HepG2 (cell line): ENCODE data around the gene VEGFA. TPM values are rescaled to one million over a fixed set of nuclear protein-coding genes. Genes with fewer than 3 reads are reported as not detected.
A peak's percentile ranks its signal among the peaks of the same experiment; 100 is the strongest.

ENCODE experiments used
- EEA1 ChIP-seq: sonication (generic); formaldehyde crosslinking; IDR thresholded peaks from 2 replicates; pipeline ENCODE4 v1.5.1; 2020; ENCODE audit warnings: mild to moderate bottlenecking, missing genetic modification reagents, borderline replicate concordance
- MAFG ChIP-seq: sonication (generic); formaldehyde crosslinking; IDR thresholded peaks from 2 replicates; pipeline ENCODE4 v1.5.1; 2020; ENCODE audit warnings: mild to moderate bottlenecking, missing genetic modification reagents
- MAFK ChIP-seq, 2 experiments: IDR thresholded peaks in 1 of 2; conservative IDR thresholded peaks in 1 of 2; 2 replicates each; pipeline ENCODE4 v1.6.1; 2011; ENCODE audit warnings: improper control_type of control experiment in 2 of 2, low read length in 2 of 2
- MEIS2 ChIP-seq: sonication (generic); formaldehyde crosslinking; IDR thresholded peaks from 2 replicates; pipeline ENCODE4 v1.9.0; 2021; ENCODE audit warnings: mild to moderate bottlenecking, missing genetic modification reagents
- MLXIP ChIP-seq: sonication (generic); formaldehyde crosslinking; IDR thresholded peaks from 2 replicates; pipeline ENCODE4 v1.9.0; 2021; ENCODE audit warnings: missing genetic modification reagents, borderline replicate concordance
- MXD4 ChIP-seq: IDR thresholded peaks from 2 replicates; pipeline ENCODE4 v1.6.1; 2016; ENCODE audit warnings: mild to moderate bottlenecking, missing biosample characterization, missing genetic modification reagents
- NR2C2 ChIP-seq: sonication (generic); formaldehyde crosslinking; IDR thresholded peaks from 2 replicates; pipeline ENCODE4 v1.4.0; 2020; ENCODE audit warnings: missing genetic modification reagents, mild to moderate bottlenecking, moderate library complexity, borderline replicate concordance
- REPIN1 ChIP-seq: sonication (generic); formaldehyde crosslinking; IDR thresholded peaks from 2 replicates; pipeline ENCODE4 v1.8.0; 2022; ENCODE audit warnings: missing genetic modification reagents, low read depth, mild to moderate bottlenecking, borderline replicate concordance
- TEAD2 ChIP-seq: sonication (generic); formaldehyde crosslinking; IDR thresholded peaks from 2 replicates; pipeline ENCODE4 v1.9.0; 2021; ENCODE audit warnings: missing genetic modification reagents
- TP53 ChIP-seq: sonication (generic); formaldehyde crosslinking; conservative IDR thresholded peaks from 2 replicates; pipeline ENCODE4 v1.4.0; 2020; ENCODE audit warnings: missing genetic modification reagents
- YEATS4 ChIP-seq: sonication (generic); formaldehyde crosslinking; IDR thresholded peaks from 2 replicates; pipeline ENCODE4 v1.4.0; 2020; ENCODE audit warnings: missing genetic modification reagents, borderline replicate concordance
- ZBTB8A ChIP-seq: sonication (generic); formaldehyde crosslinking; IDR thresholded peaks from 2 replicates; pipeline ENCODE4 v1.4.0; 2020; ENCODE audit warnings: mild to moderate bottlenecking, low read depth, missing genetic modification reagents, borderline replicate concordance
- ZNF256 ChIP-seq: sonication (generic); formaldehyde crosslinking; conservative IDR thresholded peaks from 2 replicates; pipeline ENCODE4 v1.4.0; 2020; ENCODE audit warnings: missing genetic modification reagents
- ZNF33B ChIP-seq: sonication (generic); formaldehyde crosslinking; IDR thresholded peaks from 2 replicates; pipeline ENCODE4 v1.5.1; 2020; ENCODE audit warnings: mild to moderate bottlenecking, missing genetic modification reagents
- ZNF660 ChIP-seq: sonication (generic); formaldehyde crosslinking; IDR thresholded peaks from 2 replicates; pipeline ENCODE4 v1.5.1; 2020; ENCODE audit warnings: mild to moderate bottlenecking, low read depth, missing genetic modification reagents, borderline replicate concordance
- ZNF674 ChIP-seq: sonication (generic); formaldehyde crosslinking; IDR thresholded peaks from 2 replicates; pipeline ENCODE4 v1.5.0; 2020; ENCODE audit warnings: low read depth, mild to moderate bottlenecking, missing genetic modification reagents
- ZNF775 ChIP-seq: sonication (generic); formaldehyde crosslinking; IDR thresholded peaks from 2 replicates; pipeline ENCODE4 v1.4.0; 2020; ENCODE audit warnings: missing genetic modification reagents, mild to moderate bottlenecking, moderate library complexity, borderline replicate concordance
- ZNF788 ChIP-seq: sonication (generic); formaldehyde crosslinking; IDR thresholded peaks from 2 replicates; pipeline ENCODE4 v1.5.0; 2020; ENCODE audit warnings: mild to moderate bottlenecking, missing genetic modification reagents, borderline replicate concordance
- ZNF83 ChIP-seq: sonication (generic); formaldehyde crosslinking; IDR thresholded peaks from 2 replicates; pipeline ENCODE4 v1.4.0; 2020; ENCODE audit warnings: missing genetic modification reagents, mild to moderate bottlenecking, borderline replicate concordance
- polyA plus RNA-seq, 8 experiments: library from polyadenylated mRNA; depleted of rRNA in 3 of 8; stranded (reverse) in 7 of 8; unstranded in 1 of 8; fragments of >200 nt; fragmentation: Illumina TruSeq in 4 of 8; extraction: Trizol in 4 of 8; gene quantifications; 2 replicates each; pipeline versions ENCODE4 v1.2.1 to v1.2.3, GENCODE V29; 2011 to 2016; ENCODE audit warnings: low read depth in 4 of 8, missing spikeins in 1 of 8, mixed read lengths in 1 of 8; ENCODE audit not compliant: insufficient read depth in 1 of 8
- total RNA-seq, 5 experiments: library from RNA; depleted of rRNA; stranded (reverse); fragments of >200 nt; fragmentation: Illumina TruSeq; extraction: Trizol; gene quantifications; 2 replicates each; pipeline ENCODE4 v1.2.3, GENCODE V29; 2016; ENCODE audit warnings: low read depth in 1 of 5
- TF ChIP-seq, protein P1 (sequence below): sonication (generic); formaldehyde crosslinking; IDR thresholded peaks from 2 replicates; pipeline ENCODE4 v1.5.0; 2020; ENCODE audit warnings: missing genetic modification reagents
- TF ChIP-seq, protein P2 (sequence below): sonication (generic); formaldehyde crosslinking; IDR thresholded peaks from 2 replicates; pipeline ENCODE4 v1.8.1; 2023; ENCODE audit warnings: missing genetic modification reagents, mild to moderate bottlenecking, borderline replicate concordance
- TF ChIP-seq, protein P3 (sequence below): sonication (generic); formaldehyde crosslinking; IDR thresholded peaks from 2 replicates; pipeline ENCODE4 v1.5.0; 2020; ENCODE audit warnings: mild to moderate bottlenecking, missing genetic modification reagents
- TF ChIP-seq, protein P4 (sequence below): sonication (generic); formaldehyde crosslinking; IDR thresholded peaks from 2 replicates; pipeline ENCODE4 v1.9.0; 2021; ENCODE audit warnings: missing genetic modification reagents, mild to moderate bottlenecking, borderline replicate concordance

Gene VEGFA
- total and polyA plus RNA-seq, 2 of the 13 experiments (the other 11 are each of a cell fraction or from before 2014, with no cell fraction given) = 68.1 to 629 TPM

DNA sequence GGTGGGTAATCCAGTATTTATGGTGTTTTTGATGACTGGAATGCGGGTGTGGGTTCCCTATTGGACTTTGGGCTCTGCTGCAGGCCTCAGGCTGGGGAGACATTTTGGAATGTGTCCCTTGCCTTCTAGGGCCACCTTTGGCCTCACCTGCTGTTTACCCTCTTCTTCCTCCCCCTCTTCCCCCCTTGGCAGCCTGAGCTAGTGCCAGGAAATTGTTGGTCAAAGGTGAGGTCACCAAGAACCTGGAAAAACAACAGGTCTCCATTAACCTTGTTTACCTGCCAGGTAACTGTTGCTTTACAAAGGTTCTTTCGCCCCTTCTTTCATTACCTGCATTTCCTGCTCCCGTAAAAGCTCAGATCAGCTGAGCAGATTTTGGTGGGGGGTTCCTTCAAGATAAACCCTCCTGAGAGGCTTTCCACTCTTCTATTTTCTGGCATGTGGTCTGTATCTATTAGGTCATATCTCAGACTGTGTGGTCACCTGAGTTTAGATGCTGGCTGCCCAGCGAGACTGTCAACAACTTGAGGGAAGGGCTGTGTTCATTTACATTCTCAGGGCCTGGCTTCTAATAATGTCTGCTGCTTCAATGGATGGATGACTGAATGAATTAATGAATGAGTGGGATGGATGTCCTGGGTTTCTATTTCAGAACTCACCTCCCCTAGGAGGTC lies 34.7 kb downstream of the VEGFA start (continued):
- TF ChIP-seq MLXIP = no peak
- no peak for TF ChIP-seq TEAD2 (CRISPR knock-in tag)
- TF ChIP-seq, protein P1, sequence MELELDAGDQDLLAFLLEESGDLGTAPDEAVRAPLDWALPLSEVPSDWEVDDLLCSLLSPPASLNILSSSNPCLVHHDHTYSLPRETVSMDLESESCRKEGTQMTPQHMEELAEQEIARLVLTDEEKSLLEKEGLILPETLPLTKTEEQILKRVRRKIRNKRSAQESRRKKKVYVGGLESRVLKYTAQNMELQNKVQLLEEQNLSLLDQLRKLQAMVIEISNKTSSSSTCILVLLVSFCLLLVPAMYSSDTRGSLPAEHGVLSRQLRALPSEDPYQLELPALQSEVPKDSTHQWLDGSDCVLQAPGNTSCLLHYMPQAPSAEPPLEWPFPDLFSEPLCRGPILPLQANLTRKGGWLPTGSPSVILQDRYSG (CRISPR knock-in tag) = no peak
- no peak for TF ChIP-seq ZNF660
- TF ChIP-seq, protein P2, sequence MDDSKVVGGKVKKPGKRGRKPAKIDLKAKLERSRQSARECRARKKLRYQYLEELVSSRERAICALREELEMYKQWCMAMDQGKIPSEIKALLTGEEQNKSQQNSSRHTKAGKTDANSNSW (CRISPR knock-in tag) = no peak
- TF ChIP-seq, protein P3, sequence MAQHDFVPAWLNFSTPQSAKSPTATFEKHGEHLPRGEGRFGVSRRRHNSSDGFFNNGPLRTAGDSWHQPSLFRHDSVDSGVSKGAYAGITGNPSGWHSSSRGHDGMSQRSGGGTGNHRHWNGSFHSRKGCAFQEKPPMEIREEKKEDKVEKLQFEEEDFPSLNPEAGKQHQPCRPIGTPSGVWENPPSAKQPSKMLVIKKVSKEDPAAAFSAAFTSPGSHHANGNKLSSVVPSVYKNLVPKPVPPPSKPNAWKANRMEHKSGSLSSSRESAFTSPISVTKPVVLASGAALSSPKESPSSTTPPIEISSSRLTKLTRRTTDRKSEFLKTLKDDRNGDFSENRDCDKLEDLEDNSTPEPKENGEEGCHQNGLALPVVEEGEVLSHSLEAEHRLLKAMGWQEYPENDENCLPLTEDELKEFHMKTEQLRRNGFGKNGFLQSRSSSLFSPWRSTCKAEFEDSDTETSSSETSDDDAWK (CRISPR knock-in tag) = no peak
- TF ChIP-seq ZNF775 = no peak
- TF ChIP-seq ZNF83 (CRISPR knock-in tag) = no peak
- no peak for TF ChIP-seq MAFK (conservative IDR thresholded peaks at IDR 0.05 in 1 of 2, IDR thresholded peaks at IDR 0.05 in 1 of 2; ENCODE audit: low read length in 2 of 2)
- TF ChIP-seq MXD4 (CRISPR knock-in tag) = 0 out of 2 replicates have a peak, but pooled peaks have one; percentile 43
- TF ChIP-seq TP53 = no peak
- TF ChIP-seq ZNF33B (CRISPR knock-in tag) = no peak
- TF ChIP-seq ZNF674 = no peak
- no peak for TF ChIP-seq EEA1 (CRISPR knock-in tag)
- TF ChIP-seq MEIS2 (CRISPR knock-in tag) = peak; percentile 85
- peak; percentile 73; the same call in 1 of the 2 replicates for TF ChIP-seq ZNF788
- no peak for TF ChIP-seq MAFG
- TF ChIP-seq ZNF256 (CRISPR knock-in tag) = no peak
- TF ChIP-seq, protein P4, sequence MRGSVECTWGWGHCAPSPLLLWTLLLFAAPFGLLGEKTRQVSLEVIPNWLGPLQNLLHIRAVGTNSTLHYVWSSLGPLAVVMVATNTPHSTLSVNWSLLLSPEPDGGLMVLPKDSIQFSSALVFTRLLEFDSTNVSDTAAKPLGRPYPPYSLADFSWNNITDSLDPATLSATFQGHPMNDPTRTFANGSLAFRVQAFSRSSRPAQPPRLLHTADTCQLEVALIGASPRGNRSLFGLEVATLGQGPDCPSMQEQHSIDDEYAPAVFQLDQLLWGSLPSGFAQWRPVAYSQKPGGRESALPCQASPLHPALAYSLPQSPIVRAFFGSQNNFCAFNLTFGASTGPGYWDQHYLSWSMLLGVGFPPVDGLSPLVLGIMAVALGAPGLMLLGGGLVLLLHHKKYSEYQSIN (CRISPR knock-in tag) = no peak
- TF ChIP-seq NR2C2 = peak; percentile 46; the same call in 1 of the 2 replicates
- 0 out of 2 replicates have a peak, but pooled peaks have one; percentile 25 for TF ChIP-seq REPIN1
- no peak; the same call in 1 of the 2 replicates for TF ChIP-seq YEATS4 (CRISPR knock-in tag)
- no peak for TF ChIP-seq ZBTB8A (CRISPR knock-in tag)
